GM19463 (cell line): ENCODE measurements around the gene SPP2.

Source experiments
- ATAC-seq: cut with Tn5 transposase; IDR thresholded peaks from one replicate; pipeline ENCODE4 v1.9.1; 2021; ENCODE audit warnings: mild to moderate bottlenecking, moderate library complexity; ENCODE audit not compliant: unreplicated experiment

Gene SPP2, protein sequence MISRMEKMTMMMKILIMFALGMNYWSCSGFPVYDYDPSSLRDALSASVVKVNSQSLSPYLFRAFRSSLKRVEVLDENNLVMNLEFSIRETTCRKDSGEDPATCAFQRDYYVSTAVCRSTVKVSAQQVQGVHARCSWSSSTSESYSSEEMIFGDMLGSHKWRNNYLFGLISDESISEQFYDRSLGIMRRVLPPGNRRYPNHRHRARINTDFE

DNA sequence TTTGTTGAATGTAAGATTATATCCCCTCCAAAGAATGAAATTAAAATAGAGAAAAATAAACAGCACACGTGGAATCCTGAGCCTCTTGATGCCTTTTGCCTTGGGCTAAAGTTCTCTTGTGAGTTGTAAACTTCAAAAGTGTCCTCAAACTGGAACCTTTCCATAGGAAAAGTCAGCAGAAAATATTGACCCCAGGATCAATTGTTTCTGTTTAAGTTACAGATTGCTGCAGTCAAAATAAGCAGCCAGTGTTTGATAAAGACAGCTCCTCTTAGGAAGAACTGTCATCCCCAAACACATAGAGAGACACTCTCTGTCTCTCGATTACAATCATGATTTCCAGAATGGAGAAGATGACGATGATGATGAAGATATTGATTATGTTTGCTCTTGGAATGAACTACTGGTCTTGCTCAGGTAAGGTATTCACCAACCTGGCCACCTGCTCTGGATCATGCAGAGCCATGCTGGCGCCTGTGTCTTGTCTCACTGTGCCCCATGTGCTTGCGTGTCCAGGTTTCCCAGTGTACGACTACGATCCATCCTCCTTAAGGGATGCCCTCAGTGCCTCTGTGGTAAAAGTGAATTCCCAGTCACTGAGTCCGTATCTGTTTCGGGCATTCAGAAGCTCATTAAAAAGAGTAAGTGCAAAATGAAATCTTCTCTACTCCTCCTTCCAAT, at the start of gene SPP2:
Gene SPP2 (plus strand): TSS at position 248 of the 681 bp plus-strand sequence. CDS start 85 bp downstream, at position 333.
- no peak for ATAC-seq

DNA sequence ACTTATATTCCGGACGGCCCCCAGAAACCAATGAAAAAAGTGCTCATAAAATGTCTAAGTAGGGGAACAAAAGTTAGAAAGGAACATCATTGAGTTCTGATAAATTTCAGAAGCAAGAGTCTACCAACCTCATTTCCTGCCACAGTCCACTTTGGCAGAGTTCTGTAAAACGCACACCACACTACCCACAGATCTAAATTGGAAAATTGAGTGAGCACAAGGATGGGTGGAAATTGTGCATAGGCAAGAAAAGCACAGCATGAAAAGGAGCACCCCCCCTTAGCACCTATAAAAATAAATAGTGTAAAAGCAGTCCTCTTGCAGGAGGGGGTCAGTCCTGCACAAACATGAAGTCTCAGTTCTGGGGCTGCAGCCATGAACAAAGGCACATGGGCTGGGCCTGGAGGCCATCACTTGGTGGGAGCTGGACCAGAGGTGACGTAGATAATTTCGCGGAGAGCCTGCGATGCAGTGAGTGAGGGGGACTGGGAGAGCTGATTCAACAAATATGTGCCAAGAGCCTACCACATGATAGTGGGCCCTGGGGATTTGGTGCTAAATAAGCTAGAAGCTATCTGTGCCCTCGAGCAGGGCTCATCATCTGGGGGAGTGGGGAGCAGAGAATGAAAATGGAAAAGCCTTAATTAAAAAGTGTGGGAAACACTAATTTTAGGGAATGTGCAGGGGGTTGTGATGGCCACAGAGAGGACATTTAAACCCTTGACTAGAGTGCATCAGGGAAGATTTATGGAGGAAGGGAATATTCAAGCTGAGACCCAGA, 48.9 kb upstream of the SPP2 start:
- ATAC-seq = no peak

DNA sequence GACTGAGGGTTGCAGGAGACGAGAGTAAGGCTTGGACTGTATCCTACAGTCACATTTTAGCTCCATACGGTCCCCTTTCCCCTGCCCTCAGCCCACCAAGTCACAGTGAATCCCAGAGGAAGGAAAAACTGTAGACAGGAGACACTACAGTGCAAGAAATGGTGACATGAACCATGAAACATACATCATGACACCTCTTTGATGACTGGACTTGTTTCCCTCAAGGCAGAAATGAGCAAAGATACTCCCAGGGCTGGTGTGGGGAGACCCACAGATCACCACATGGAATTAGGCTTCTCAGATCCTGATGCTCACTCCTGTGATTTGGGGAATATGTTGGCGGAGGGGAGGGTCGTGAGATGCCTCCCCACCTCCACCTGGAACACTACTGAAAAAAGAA, 48.2 kb upstream of the SPP2 start:
- no peak for ATAC-seq

DNA sequence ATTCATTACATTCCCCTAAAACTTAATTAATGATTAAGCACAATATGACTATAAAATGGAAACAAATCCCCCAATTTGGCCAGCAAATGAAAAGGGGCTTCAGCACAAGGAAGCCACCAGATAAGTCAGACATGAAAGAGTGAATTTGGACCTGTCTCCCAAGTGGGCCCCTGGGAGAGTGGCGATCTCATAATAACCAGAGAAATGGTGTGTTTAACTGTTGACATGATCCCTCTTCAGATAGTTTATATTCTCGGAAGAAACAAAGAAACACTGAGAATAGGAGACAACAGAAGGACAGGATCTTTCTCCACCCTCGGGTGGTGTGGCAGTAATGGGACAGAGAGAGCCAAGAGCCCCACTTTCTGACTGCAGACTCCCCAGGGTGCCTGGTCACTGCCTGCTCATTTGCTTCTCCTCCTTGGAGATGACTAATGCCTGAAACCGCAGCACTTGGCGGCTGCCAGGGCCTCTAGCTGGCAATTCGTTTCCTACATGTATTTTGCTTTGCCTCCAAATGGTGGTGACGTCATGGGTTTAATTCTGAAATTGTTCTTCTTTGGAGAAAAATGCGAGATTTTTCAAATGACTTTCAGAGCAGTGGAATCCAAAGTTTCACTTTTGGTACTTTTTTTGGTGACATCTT, 46.4 kb upstream of the SPP2 start:
- ATAC-seq = no peak

DNA sequence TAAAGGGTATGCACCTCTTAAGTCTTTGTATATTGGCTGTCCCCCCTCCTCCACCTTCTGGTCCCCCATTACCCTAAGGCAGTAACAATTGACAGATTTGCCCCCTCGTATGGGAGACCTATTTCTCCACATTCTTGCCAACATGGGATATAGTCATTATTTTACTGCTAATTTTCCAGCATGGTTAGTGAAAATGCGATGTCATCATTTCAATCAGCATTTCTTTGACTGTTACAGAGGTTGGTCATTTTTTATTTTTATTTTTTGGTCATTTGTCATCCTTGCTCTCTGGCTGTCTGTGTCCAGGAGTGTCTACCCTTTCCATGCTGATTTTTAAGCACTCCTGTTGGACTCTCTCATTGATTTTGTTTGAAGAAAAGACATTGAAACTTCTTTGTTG, 45.4 kb upstream of the SPP2 start:
- ATAC-seq = no peak

DNA sequence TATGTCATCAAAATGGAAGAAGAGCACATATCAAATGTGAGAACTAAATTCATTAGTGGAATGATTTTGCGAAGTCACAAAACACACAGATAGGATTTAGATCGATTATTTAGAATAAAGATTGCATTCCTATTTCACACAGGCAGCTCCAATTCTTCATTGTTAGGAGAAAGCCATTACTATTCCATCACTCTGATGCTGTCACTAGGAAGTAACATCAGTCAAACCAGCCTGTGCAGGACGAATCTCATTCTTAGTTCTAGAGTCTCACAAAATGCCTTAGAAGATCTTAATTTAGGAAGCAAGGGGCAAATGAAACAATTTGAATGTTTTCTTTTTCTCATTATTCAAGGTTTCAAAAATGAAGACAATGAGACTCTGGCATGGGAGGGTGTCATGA, 44.0 kb upstream of the SPP2 start:
- no peak for ATAC-seq

DNA sequence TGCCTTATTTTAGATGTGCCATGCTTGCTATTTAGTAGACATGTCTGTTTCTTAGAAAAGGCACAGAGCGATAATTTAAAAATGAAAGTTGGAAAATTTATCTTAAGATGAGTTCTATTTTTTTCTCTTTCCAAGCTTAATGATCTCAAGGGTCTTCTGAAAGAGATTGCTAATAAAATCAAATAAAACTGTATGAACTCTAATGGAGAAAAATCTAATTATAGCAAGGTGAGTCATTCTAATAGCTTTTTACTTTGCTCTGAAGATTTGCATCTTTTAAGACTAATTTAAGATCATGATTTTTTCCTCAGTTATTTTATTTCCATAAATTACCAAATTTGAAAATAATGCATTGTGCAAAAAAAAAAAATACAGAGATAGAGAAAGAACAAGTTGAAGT, 36.1 kb upstream of the SPP2 start:
- no peak for ATAC-seq

DNA sequence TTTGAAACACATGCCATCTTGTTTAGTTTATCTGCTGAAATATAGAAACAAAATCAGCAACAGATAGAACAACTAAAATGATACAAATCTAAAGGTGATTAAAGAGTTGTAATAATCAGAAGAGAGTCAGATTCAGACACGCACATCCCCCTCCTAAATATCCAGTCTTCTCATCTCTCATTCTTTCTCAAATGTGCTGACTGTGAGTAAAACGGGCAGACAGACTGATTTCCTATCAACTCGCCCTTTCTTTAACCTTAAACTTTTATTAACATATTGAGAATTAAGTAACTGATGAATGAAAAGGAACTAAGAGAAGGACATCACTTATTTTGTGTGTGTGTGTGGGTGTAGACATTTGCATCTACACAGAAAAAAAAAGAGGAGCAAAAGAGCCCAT, 34.6 kb upstream of the SPP2 start:
- ATAC-seq = no peak

DNA sequence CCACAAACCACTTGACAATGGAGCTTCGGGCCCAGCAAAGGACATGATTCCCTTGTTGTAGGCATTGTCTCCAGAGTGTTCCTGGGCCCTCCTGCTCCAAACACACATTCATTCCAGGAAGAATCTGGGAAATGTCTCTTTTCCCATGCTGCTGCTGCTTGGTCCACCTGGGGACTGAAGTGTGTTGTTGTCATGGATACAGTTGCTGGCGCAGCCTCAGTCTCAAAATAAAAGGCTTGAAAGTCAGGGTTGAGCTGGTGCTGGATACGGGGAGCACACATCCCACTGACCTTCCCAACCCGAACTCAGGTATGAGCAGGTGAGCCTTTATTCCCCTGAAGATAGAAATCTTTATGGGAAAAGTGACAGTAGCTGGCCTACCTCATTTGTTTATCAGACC, 30.6 kb upstream of the SPP2 start:
- ATAC-seq = no peak

DNA sequence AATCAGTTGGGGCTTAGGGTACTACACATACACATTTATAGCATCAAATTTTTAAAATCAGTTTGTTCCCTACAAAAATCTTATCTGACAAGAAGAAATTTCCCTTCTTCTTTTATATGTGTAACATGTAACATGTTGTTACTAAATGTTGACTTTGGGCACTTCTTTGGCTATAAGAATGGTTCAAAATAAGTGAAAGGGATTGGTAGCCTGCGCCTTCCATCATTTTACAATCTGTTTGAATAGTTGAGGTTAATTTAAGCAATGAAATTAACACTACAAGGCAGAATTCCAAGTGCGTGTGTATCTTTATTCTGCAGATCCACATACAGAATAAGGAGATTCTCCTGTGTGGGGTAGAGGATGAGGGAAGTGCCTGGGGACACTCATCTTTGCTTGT, 30.2 kb upstream of the SPP2 start:
- ATAC-seq = no peak

DNA sequence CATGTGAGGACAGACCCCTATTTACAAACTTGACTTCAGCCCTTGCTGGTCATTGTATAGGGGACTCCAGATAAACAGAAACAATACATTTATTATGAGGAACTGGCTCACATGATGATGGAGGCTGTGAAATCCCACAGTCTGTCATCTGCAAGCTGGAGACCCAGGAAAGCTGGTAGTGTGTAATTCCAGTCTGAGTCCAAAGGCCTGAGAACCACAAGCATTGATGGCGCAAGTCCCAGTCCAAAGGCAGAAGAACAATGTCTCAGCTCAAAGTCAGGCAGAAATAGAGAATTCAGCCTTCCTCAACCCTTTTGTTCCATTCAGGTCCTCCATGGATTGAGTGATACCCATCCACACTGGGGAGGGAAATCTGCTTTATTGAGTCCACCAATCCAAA, 28.1 kb upstream of the SPP2 start:
- ATAC-seq = no peak

DNA sequence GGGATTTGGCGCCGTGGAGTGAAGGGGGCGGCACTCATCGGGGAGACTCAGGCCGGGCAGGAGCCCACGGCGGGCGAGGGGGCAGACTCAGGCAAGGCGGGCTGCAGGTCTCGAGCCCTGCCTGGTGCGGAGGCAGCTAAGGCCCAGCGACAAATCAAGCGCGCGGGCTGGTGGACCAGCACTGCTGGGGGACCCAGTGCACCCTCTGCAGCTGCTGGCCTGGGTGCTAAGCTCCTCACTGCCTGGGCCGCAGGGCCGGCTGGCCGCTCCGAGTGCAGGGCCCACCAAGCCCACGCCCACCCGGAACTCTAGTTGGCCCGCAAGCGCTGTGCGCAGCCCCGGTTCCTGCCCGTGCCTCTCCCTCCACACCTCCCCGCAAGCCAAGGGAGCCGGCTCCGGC, 26.2 kb upstream of the SPP2 start:
- ATAC-seq = no peak

DNA sequence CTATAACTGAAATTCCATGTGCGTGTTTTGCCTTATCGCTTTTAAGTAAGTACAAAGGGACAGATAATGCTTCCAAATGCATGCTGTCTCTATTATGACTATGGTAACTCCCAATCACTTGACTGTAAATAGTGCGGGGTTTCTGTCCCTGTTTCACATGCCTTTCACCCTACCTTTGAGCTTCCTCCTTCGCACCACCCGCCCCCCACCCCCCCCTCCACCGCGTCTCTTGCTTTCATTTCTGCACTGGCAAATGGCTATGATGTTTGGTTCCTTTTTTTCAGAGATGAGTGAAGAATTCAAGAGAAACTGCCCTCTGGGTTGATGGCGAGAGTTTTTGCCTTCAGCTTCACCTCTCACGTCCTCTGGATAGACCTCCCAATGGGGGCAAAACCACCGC, 25.0 kb upstream of the SPP2 start:
- ATAC-seq = no peak

DNA sequence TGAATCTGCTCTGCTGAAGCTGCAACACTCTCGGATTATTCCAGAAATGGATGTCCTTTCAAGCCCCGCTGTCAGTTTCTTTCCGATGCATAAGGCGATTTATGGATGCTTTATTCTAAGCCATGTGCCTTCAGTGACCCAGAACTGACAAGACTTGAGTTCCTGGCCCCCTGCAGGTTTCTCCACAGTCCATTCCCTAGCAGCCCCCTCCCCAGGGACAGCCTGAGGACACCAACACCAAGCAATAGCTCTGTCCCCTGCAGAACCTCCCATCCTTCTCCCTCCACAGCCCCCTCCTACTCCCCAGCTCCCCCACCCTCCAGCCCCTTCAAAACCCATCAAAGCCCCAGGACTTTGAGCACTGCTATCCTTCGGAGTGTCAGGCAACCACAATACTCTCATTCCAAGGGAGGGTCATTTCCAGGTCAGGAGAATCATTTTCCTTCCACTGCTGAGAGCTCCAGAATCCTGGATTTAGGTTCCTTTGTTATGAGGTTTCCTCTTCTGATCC, 24.6 kb upstream of the SPP2 start:
- ATAC-seq = no peak

DNA sequence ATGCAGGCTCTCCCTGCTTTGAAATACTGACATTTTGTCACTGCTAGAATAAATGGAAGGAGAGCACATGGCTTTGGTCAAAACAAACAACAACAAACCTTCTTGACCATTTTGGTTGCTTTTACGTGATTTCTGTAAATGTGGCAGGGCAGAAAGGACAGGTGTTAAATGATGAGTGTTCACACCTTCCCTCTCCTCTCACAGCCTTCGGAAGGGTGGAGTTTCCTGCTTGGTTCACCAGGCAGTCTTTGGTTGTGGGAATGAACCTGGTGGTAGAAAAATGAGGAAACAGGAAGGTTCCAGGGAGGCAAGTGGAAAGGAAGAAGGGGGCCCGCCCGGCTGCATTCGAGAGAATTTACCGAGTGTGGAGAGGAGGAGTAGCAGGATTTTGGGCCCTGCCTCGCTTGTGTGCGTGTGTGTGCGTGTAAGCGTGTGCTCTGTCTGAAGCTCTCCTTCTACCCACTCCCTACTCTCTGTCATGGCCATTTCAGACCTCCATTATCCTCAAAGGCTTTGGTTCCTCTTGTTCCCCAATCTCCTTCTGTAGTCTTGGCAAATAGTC, 23.7 kb upstream of the SPP2 start:
- no peak for ATAC-seq

DNA sequence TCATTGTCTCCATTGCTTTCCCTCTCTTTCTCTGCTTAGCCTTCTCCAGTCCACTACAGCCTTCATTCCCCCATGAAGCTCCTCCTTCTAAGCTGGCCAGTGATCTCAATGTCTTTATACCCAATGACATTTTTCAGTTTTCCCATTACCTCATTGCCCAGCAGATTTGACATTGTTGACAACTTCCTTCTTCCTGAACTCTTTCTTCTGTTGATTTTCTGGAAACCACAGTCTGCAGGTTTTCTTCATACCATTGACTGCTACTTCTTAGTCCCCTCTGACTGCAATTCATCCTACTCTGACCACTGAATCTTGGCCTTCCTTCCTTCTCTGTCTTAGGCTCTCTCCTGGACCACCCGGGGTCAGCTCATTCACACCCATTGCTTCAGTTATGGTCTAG, 22.9 kb upstream of the SPP2 start:
- ATAC-seq = no peak

DNA sequence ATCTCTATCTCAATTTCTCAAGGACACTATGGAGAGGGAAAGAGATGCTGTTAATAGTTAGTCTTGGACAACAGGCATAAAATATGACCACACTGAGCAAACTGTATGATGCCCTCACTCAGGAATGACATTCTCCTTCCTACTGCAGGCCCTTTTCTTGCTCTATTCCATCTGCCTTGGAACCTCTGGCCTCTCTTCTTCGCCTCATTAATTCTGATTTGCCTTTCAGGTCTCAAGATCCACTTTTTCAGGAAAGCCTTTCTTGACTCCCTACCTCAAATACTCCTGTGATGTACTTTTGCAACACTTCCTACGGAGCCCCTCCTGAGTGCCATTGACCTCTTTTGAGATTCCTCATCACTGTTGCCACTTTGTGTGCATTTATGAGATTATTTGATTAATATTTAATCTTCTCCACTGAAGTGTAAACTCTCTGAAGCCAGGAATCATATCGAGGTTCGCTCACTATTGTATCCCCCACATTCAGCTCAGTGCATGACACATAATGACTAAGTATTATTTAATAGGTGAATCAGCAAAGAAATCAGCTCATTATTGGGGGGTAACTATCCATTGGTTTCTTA, 21.3 kb upstream of the SPP2 start:
- no peak for ATAC-seq

DNA sequence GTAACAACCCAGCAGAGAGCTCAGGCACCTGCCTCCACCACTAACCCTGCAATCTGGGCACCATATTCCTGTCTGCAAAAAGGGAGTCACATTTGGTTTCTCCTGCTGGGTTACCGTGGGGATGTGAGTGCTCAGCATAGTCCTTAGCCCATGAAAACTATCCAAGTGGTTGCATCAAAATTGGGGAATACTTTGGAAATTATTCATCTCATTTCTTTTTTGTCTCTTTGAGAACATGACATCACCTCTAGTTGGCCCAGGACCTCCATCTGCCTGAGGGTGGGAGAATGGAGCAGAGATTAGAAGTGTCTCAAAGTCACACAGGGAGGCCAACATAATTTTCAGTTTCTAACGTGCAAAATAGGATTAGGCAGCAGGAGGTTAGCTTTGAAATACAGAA, 19.3 kb upstream of the SPP2 start:
- no peak for ATAC-seq

DNA sequence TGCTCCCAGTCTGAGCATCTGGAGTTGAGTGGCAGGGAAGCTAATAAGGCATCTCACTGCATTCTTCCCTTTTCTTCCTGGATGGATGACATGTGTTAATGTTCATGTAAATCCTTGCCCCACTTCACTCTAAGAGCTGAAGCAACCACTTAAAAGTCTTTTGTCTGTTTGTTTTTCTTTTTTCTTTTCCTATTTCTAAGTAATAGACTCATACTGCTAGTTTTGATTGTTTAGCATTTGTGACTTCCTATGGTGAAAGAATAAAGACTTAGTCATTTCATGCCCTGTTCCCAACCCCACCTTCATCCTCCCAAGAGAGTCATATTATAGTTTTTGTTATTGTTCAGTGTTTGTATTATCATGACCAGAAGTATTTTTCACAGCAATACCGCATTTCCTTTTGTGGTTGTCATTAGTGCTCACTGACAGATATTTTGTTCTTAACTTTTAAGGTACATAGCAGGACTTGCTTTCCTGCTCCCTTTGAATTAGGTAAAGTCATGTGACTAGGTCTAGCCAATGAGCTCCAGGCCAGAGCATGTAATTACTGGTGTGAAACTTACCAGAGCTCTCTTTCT, 18.1 kb upstream of the SPP2 start:
- no peak for ATAC-seq

DNA sequence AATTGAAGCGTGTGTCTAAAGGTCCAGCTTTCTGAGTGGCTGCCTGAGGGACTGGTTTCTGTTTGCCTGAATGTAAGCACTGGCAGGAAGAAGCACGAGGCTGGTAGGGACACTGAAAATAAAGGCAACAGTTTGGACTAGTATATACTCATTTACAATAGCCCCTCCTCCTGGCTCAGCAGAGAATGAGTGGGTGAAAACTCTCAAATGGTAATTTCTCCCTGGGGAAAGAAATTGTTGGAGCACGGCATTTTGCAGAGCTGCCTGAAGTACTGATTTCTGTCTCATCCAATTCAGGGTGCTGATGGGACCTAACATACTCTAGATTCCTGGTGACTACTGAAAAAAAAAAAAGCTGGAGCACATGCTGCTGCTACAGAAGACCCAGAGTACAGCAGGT, 17.3 kb upstream of the SPP2 start:
- ATAC-seq = no peak
